Nephron (organoid): Measurements from ENCODE around the gene TMEM42.

Source experiments
- H3K27ac Mint-ChIP-seq, 3 experiments: 2 replicates each; pipeline ENCODE4 v1.8.0; 2020; ENCODE audit warnings: mixed read lengths in 3 of 3, mild to moderate bottlenecking in 2 of 3, moderate library complexity in 1 of 3
- H3K27me3 Mint-ChIP-seq: 2 replicates; pipeline ENCODE4 v1.8.0; 2021; ENCODE audit warnings: low read depth, mild to moderate bottlenecking, moderate library complexity, mixed read lengths
- H3K36me3 Mint-ChIP-seq: 2 replicates; pipeline ENCODE4 v1.8.0; 2020; ENCODE audit warnings: low read depth, mixed read lengths
- H3K4me1 Mint-ChIP-seq: 2 replicates; pipeline ENCODE4 v1.8.0; 2020; ENCODE audit warnings: mixed read lengths
- H3K4me3 Mint-ChIP-seq, 3 experiments: 2 replicates each; pipeline ENCODE4 v1.8.0; 2020; ENCODE audit warnings: mild to moderate bottlenecking in 3 of 3, mixed read lengths in 3 of 3, moderate library complexity in 2 of 3
- H3K9me3 Mint-ChIP-seq: 2 replicates; pipeline ENCODE4 v1.8.0; 2020; ENCODE audit warnings: mixed read lengths
- CTCF ChIP-seq, 3 experiments: fragments of 200-600 bp; sonication (generic); IDR thresholded peaks; one replicate each; pipeline ENCODE4 v1.5.0; 2021; ENCODE audit warnings: antibody characterized with exemption in 3 of 3; ENCODE audit not compliant: unreplicated experiment in 3 of 3

Gene TMEM42

GRCh38 chr3:44831232-44831631 is 30.5 kb upstream of the TMEM42 start:
- no peak for TF ChIP-seq CTCF (IDR thresholded peaks at IDR 0.05; ENCODE audit: unreplicated experiment in 3 of 3)
- H3K36me3 Mint-ChIP-seq: peaks cover 40% of the 10 kb centered on the region
- H3K4me3 Mint-ChIP-seq: no peak overlapping the region
- no peaks in the 10 kb centered on the region for H3K4me1 Mint-ChIP-seq
- H3K27me3 Mint-ChIP-seq: no peaks in the 10 kb centered on the region
- H3K27ac Mint-ChIP-seq: no peak overlapping the region
- H3K9me3 Mint-ChIP-seq: peaks cover 4% of the 10 kb centered on the region

DNA sequence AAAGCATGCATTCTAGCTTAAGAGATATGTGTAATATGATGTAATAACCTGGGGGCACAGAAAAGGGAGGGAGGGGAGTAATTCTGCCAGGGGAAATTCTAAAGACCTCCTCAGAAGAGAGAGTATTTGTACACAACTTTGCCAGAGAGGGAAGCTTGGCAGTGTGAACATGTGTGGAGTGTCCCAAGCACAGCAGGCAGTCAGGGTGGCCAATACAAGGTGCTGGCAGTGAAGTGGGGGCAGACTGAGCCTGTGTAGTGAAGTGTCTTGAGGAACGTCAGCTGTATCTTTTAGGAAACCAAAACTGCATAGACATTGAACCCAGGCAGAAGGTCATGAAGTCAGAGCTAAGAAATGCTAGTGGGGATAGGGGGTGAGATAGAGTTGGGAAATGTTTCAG is 29.7 kb upstream of the TMEM42 start:
- H3K27me3 Mint-ChIP-seq: no peaks in the 10 kb centered on the region
- peaks cover 11% of the 10 kb centered on the region for H3K9me3 Mint-ChIP-seq
- no peak for TF ChIP-seq CTCF (IDR thresholded peaks at IDR 0.05; ENCODE audit: unreplicated experiment in 3 of 3)
- no peak overlapping the region for H3K4me3 Mint-ChIP-seq
- H3K36me3 Mint-ChIP-seq: peaks cover 44% of the 10 kb centered on the region
- H3K27ac Mint-ChIP-seq: no peak overlapping the region
- no peaks in the 10 kb centered on the region for H3K4me1 Mint-ChIP-seq

DNA sequence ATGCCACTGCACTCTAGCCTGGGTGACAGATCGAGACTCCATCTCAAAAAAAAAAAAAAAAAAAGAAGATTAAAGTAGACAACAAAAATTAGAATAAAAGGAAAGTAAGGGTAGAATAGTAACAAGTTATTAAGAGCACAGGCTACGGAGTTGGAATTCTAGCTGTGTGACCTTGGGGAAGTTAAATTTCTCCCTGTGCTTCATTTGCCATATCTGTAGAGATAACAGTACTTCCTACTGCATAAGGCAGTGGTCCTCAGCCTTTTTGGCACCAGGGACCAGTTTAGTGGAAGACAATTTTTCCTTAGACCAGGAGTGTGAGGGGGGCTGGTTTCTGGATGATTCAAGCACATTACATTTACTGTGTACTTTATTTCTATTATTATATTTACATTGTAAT is 28.7 kb upstream of the TMEM42 start:
- H3K36me3 Mint-ChIP-seq: peaks cover 47% of the 10 kb centered on the region

DNA sequence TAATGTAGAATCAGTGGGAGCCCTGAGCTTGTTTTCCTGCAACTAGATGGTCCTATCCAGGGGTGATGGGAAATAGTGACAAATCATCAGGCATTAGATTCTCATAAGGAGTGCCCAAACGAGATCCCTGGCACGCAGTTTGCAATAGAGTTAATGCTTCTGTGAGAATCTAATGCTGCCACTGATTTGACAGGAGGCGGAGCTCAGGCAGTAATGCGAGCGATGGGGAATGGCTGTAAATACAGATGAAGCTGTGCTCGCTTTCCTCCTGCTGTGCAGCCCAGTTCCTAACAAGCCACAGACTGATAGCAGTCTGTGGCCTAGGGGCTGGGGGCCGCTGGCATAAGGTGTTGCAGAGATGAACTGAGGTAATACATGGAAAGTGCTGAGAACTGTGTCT is 28.3 kb upstream of the TMEM42 start:
- no peaks in the 10 kb centered on the region for H3K4me1 Mint-ChIP-seq

More for the DNA sequence above, 28.7 kb upstream of the TMEM42 start:
- no peak for TF ChIP-seq CTCF (IDR thresholded peaks at IDR 0.05; ENCODE audit: unreplicated experiment in 3 of 3)
- peaks cover 15% of the 10 kb centered on the region for H3K9me3 Mint-ChIP-seq
- H3K4me1 Mint-ChIP-seq: no peaks in the 10 kb centered on the region
- H3K4me3 Mint-ChIP-seq: no peak overlapping the region
- no peaks in the 10 kb centered on the region for H3K27me3 Mint-ChIP-seq
- no peak overlapping the region for H3K27ac Mint-ChIP-seq

DNA sequence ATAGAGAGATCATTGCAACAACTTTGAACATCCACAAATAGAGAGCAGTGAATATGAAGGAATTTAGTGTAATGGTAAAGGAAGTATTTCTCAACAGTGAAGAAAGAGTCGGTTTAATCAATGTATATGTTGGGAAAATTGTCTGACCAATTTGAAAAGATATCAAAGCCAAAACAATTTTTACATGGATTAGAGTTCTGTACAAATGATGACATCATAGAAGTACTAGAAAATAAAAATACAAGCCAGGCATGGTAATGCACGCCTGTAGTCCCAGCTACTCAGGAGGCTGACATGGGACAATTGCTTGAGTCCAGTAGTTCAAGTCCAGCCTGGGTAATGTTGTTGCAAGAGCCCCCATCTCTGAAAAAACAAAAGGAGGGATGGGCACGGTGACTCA is 26.0 kb upstream of the TMEM42 start:
- Mint-ChIP-seq H3K9me3 (peaks cover 15% of the 10 kb centered on the region), H3K27ac (no peak overlapping the region), H3K36me3 (peaks cover 53% of the 10 kb centered on the region), H3K4me1 (no peaks in the 10 kb centered on the region), H3K4me3 (no peak overlapping the region), H3K27me3 (no peaks in the 10 kb centered on the region)
- no peak for TF ChIP-seq CTCF (IDR thresholded peaks at IDR 0.05; ENCODE audit: unreplicated experiment in 3 of 3)

More for the DNA sequence above, 28.3 kb upstream of the TMEM42 start:
- H3K27ac Mint-ChIP-seq: no peak overlapping the region
- H3K27me3 Mint-ChIP-seq: no peaks in the 10 kb centered on the region
- H3K36me3 Mint-ChIP-seq: peaks cover 50% of the 10 kb centered on the region
- no peak for TF ChIP-seq CTCF (IDR thresholded peaks at IDR 0.05; ENCODE audit: unreplicated experiment in 3 of 3)
- H3K4me3 Mint-ChIP-seq: no peak overlapping the region
- peaks cover 15% of the 10 kb centered on the region for H3K9me3 Mint-ChIP-seq

DNA sequence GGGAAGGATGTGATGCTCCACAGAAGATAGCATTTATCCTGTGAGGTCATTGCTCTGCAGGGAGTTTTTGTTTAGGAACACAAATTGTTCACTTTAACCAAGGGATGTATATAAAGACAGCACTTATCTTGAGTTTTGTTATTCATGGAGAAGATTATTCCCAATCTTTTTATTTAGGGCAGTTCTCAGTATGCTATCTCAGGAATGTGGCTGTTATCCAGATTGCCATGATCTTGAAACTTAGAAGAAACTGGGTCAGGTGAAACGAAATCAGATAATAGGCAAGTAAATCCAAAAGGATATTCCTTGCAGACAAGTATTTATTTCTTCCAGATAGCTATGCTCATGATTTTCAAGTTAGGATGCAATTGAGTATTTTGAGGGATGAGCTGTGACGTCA is 19.3 kb upstream of the TMEM42 start:
- no peak for TF ChIP-seq CTCF (IDR thresholded peaks at IDR 0.05; ENCODE audit: unreplicated experiment in 3 of 3)
- H3K4me1 Mint-ChIP-seq: no peaks in the 10 kb centered on the region
- no peaks in the 10 kb centered on the region for H3K27me3 Mint-ChIP-seq
- H3K4me3 Mint-ChIP-seq: no peak overlapping the region
- H3K36me3 Mint-ChIP-seq: peaks cover 62% of the 10 kb centered on the region
- H3K27ac Mint-ChIP-seq: no peak overlapping the region
- peaks cover under 1% of the 10 kb centered on the region for H3K9me3 Mint-ChIP-seq
